ENCODE data around the gene B4GALT7. TPM values are rescaled to one million over a fixed set of nuclear protein-coding genes. Genes with fewer than 3 reads are reported as not detected.

Gene B4GALT7
- total RNA-seq, 1 experiment from 2014 or later: 26.3 TPM

DNA sequence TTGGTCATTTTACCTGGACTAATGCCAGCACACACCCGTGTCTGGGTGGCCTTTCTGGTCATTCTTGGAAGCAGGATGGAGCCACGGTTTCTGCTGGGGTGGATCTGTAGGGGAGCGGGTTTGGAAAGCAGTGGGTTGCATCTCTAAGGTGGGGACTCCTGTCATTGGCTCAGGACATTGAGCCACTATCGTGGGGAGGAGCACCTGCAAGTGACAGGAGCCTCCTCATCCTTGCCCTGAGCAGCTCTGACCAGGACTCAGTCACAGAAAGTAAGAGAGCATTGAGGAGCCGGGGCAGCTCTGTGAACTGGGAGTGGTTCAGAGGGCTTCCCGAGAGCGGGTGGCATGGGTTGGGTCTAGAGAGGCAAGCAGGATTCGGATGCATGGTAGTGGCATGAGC lies 3.7 kb downstream of the B4GALT7 start:
- Histone ChIP-seq H3K27ac (ENCODE audit: insufficient read length, low read depth, low read length) (no peak overlapping the region), H3K9ac (ENCODE audit: extremely low read depth, insufficient read length, low read length) (no peak overlapping the region), H2BK20ac (ENCODE audit: low read depth, low read length, poor library complexity, severe bottlenecking) (no peak overlapping the region), H4K8ac (replicated peaks; ENCODE audit: insufficient read length, low read depth, low read length) (no peak overlapping the region), H3K23ac (ENCODE audit: insufficient read length, low read depth, low read length) (no peak overlapping the region), H3K79me1 (ENCODE audit: insufficient read depth, low read depth, low read length, poor library complexity, severe bottlenecking) (no peaks in the 10 kb centered on the region), H2BK5ac (ENCODE audit: insufficient read length, low read length) (no peak overlapping the region), H3K4ac (ENCODE audit: low read depth, low read length) (no peak overlapping the region), H2BK12ac (ENCODE audit: insufficient read length, low read depth, low read length) (no peak overlapping the region), H3K4me2 (ENCODE audit: insufficient read depth, insufficient read length, low read length) (no peak overlapping the region), H2AK5ac (ENCODE audit: insufficient read length, low read length) (no peak overlapping the region), H2AFZ (ENCODE audit: low read length) (no peak overlapping the region), H3K9me3 (ENCODE audit: control insufficient read depth, low read depth, low read length) (no peaks in the 10 kb centered on the region), H4K20me1 (ENCODE audit: control insufficient read depth, insufficient read depth, insufficient read length) (no peaks in the 10 kb centered on the region), H3T11ph (ENCODE audit: low read length) (no peak overlapping the region), H4K91ac (ENCODE audit: insufficient read length, low read depth, low read length) (no peak overlapping the region), H3K14ac (ENCODE audit: insufficient read depth, low read length) (no peak overlapping the region), H2BK120ac (ENCODE audit: low read depth, low read length, poor library complexity, severe bottlenecking) (no peak overlapping the region), H2BK15ac (ENCODE audit: low read depth, low read length) (no peak overlapping the region), H3K18ac (ENCODE audit: insufficient read length, low read depth, low read length) (no peak overlapping the region), H3K23me2 (ENCODE audit: insufficient read length, low read depth, low read length, poor library complexity, severe bottlenecking) (peaks cover 6% of the 10 kb centered on the region), H3K56ac (ENCODE audit: insufficient read length, low read depth, low read length) (no peak overlapping the region), H3K4me1 (ENCODE audit: insufficient read depth, low read length) (peaks cover 3% of the 10 kb centered on the region; the same call in 1 of the 2 replicates), H4K5ac (ENCODE audit: insufficient read length, low read depth, low read length) (no peak overlapping the region), H3K79me2 (ENCODE audit: insufficient read depth, low read length) (no peaks in the 10 kb centered on the region), H3K27me3 (ENCODE audit: insufficient read depth, low read length) (no peaks in the 10 kb centered on the region)
- Mint-ChIP-seq H3K4me1 (peaks cover 19 to 34% of the 10 kb centered on the region in 2 experiments), H3K27ac (no peak overlapping the region; a peak in 1 of 7 replicates), H3K36me3 (ENCODE audit: insufficient read depth in 1 of 3, low read depth in 3 of 3) (peaks cover 2 to 20% (median 11%) of the 10 kb centered on the region in 3 experiments; a peak in 6 of 7 replicates), H3K9me3 (no peaks in the 10 kb centered on the region), H3K4me3 (no peak overlapping the region; a peak in 1 of 5 replicates), H3K27me3 (ENCODE audit: low read depth) (peaks cover 3% of the 10 kb centered on the region)
- DNase-seq: no peak
- TF ChIP-seq, protein P1, sequence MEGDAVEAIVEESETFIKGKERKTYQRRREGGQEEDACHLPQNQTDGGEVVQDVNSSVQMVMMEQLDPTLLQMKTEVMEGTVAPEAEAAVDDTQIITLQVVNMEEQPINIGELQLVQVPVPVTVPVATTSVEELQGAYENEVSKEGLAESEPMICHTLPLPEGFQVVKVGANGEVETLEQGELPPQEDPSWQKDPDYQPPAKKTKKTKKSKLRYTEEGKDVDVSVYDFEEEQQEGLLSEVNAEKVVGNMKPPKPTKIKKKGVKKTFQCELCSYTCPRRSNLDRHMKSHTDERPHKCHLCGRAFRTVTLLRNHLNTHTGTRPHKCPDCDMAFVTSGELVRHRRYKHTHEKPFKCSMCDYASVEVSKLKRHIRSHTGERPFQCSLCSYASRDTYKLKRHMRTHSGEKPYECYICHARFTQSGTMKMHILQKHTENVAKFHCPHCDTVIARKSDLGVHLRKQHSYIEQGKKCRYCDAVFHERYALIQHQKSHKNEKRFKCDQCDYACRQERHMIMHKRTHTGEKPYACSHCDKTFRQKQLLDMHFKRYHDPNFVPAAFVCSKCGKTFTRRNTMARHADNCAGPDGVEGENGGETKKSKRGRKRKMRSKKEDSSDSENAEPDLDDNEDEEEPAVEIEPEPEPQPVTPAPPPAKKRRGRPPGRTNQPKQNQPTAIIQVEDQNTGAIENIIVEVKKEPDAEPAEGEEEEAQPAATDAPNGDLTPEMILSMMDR (conservative IDR thresholded peaks at IDR 0.05): no peak
- no CpG with 5 or more reads among the region's 8 CpGs for WGBS (ENCODE audit: extremely low coverage, insufficient read length, low lambda C conversion rate)
